GM19025 (cell line): ENCODE data around the gene SRP9.
"Not testable (repeated sequence)": the region's sequence is repeated elsewhere in the genome, so short reads cannot be mapped to it uniquely, and the experiment has no call there.

ENCODE experiments used
- ATAC-seq: cut with Tn5 transposase; IDR thresholded peaks from one replicate; pipeline ENCODE4 v1.9.1; 2021; ENCODE audit warnings: mild to moderate bottlenecking, low read depth, moderate library complexity; ENCODE audit not compliant: unreplicated experiment

SRP9 gene

GRCh38 chr1:225835856-225836255 is 58.2 kb downstream of the SRP9 start:
- ATAC-seq: no peak

DNA sequence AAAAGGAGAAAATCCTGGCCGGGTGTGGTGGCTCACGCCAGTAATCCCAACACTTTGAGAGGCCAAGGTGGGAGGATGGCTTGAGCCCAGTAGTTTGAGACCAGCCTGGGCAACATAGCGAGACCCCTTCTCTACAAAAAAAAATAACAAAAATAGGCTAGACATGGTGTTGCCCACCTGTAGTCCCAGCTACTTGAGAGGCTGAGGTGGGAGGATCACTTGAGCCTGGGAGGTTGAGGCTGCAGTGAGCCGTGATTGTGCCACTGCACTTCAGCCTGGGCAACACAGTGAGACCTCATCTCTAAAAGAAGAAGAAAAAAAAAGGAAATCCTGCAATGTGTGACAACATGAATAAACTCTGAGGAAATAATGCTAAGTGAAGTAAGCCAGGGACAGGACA is 58.7 kb downstream of the SRP9 start:
- not testable (repeated sequence) for ATAC-seq

DNA sequence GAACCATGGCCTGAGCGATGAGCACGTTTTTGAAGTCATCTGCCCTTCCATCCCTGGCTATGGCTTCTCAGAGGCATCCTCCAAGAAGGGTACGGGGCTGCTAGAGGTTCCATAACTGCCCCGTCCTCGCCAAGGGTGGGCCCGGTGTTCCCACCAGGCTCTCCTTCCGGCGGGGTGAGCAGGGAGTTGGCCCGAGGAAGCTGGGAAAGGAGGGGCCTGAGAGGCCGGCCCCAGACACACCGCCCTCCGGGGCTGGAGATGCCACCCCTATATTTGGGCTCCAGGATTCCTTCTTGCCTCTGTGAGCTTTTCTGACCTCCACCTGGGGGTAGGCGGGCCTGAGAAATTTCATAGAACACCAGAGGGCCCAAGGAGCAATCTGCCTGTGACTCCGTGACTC is 61.2 kb downstream of the SRP9 start:
- ATAC-seq: no peak
